ENCODE measurements around the gene MAN1C1.

DNA sequence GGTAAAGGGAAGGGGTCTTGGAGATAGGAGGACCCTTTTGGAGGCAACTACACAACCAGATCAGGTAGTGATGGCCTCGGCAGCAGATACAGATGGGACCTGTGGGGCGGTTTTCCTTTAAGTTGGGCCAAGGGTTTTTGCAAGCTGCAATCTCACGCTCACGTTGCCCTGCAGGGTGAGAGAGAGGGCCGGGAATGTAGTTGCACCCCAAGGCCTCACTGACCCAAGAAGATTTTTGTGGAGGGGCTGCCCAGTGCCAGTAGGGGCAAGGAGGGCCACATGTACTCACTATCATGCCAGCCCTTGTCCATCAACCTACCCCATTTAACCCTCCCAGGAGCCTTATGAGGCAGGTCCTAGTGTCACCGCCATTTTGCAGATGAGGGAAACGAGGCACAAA, 125.7 kb downstream of the MAN1C1 start:
- no peak for TF ChIP-seq POLR2A (IDR thresholded peaks at IDR 0.05)
- TF ChIP-seq, protein P1, sequence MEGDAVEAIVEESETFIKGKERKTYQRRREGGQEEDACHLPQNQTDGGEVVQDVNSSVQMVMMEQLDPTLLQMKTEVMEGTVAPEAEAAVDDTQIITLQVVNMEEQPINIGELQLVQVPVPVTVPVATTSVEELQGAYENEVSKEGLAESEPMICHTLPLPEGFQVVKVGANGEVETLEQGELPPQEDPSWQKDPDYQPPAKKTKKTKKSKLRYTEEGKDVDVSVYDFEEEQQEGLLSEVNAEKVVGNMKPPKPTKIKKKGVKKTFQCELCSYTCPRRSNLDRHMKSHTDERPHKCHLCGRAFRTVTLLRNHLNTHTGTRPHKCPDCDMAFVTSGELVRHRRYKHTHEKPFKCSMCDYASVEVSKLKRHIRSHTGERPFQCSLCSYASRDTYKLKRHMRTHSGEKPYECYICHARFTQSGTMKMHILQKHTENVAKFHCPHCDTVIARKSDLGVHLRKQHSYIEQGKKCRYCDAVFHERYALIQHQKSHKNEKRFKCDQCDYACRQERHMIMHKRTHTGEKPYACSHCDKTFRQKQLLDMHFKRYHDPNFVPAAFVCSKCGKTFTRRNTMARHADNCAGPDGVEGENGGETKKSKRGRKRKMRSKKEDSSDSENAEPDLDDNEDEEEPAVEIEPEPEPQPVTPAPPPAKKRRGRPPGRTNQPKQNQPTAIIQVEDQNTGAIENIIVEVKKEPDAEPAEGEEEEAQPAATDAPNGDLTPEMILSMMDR (IDR thresholded peaks at IDR 0.05) = no peak
